Activated naive CD4-positive, alpha-beta T cell treated with Interleukin-2 at 50 U/mL for 16 hours (primary cell): ENCODE results near the gene SLC25A30.
"Not testable (repeated sequence)": the region's sequence is repeated elsewhere in the genome, so short reads cannot be mapped to it uniquely, and the experiment has no call there.

Experiments
- DNase-seq: peaks from one replicate; pipeline ENCODE4 v3.0.0-alpha.2; 2020

Gene SLC25A30

DNA sequence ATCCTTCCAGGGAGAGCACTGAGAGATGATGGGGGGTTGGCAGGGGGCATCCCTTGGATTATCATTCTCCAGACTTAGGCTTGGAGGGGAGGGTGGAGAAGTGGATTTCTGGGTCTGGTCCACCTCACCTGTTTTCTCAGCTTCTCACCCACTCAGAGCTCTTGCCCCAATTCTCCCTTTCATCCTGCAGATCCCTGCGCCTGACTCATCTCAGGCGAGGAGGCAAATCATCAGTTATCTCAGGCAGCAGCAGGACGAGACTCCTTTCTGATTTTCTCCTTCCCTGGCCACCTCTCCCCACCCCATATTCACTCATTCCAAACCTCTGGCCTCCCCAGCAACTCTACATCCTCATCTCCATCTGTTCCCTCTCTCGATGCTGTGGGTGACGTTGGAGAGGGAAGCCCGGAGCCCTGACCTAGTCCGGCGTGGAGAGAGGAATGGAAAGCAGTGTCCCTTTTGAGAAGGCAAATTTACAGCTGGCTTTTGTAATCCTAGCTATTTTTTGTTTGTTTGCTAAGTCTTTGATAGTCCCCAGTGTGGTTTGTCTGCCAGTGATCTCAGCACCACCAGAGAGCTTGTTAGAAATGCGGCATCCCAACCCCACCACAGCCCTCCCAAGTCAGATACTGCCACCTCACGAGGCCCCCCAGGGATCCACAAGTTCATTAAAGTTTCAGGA, 53.2 kb downstream of the SLC25A30 start:
- DNase-seq: no peak

DNA sequence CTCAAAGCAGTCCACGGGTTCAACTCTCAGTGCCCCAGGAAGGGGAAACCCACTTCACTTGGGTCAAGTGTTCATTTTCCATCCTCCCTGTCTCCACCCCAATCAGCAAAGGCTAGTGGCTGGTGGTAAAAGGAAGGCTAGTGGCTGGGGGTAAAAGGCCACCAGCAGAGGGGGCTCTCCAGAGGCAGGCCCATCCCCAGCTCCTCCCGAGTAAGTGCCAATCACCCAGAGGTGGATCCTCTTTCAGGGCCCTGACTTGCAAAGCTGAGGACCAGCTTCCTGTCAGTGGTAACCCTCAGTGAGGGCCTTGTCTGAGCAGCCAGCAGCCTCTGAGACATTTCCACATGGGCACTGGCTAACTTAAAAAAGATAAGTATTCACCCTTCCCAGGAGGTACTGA, 55.2 kb downstream of the SLC25A30 start:
- DNase-seq: no peak

DNA sequence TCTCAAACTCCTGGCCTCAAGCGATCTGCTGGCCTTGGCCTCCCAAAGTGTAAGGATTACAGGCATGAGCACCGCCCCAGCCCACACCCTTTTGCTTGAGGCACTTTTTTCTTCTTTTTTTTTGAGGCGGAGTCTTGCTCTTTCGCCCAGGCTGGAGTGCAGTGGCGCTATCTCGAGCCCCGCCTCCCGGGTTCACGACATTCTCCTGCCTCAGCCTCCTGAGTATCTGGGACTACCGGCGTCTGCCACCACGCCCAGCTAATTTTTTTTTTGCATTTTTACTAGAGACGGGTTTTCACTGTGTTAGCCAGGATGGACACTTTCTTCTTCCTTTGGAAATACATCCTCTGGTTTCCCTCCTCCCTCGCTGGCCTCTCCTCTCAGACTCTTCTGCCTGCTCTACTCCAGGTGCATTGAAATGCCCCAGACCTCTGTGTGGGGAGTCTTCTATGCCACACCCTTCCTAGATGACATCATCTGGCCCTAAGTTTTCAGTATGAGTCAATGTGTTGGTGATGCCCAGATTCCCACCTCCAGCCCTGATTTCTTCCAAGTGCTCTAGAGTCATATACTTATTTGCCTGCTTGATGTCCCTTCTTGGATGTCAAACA, 56.5 kb downstream of the SLC25A30 start:
- DNase-seq: no peak

DNA sequence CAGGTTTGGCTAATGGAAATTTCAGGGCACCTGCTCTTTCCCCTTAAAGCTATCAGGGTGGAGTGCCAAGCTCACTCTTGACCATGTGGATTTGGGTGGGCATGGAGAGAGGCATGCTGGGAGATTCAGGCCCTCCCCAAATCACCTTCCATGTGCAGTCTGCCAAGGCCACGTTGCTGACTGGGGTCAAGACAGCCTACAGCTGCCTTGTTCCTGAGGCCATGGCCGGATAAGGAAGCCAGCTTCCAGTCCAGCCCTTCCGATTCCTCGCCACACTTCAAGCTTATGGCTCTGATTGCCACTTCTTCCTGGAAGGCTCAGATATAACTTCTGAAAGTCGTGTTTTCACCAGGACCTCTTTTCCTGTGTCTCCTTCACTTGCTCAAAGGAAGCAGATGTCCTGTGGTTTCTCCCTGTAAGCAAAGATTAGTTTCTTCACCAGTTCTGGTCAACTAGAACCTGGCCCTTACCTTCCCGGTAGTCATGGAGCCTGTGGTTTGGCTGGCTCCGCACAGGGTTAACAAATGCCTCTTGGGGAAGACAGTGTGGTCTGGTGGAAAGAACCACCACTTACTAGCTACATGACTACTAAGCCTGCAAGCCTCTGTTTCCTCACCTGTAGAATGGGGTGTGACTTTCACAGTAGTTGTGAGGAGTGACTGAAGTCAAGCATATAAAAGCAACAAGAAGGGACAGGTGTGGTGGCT, 61.1 kb downstream of the SLC25A30 start:
- DNase-seq: no peak

DNA sequence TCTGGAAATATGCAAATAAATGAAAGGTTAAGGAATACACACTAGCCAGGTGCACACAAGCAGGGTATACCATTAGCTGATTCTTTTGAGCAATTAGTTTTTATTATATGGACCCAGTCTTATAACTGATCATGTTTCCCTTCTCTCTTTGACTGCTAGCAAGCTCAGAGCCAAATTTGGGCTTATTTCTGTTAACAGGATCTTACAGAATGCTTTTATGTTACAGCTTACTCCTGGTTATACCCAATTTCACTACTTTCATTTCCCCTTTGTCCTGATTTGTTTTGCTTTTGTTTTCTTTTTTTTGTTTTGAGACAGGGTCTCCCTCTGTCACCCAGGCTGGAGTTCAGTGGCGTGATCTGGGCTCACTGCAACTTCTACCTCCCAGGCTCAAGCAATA, 64.3 kb downstream of the SLC25A30 start:
- DNase-seq: no peak

DNA sequence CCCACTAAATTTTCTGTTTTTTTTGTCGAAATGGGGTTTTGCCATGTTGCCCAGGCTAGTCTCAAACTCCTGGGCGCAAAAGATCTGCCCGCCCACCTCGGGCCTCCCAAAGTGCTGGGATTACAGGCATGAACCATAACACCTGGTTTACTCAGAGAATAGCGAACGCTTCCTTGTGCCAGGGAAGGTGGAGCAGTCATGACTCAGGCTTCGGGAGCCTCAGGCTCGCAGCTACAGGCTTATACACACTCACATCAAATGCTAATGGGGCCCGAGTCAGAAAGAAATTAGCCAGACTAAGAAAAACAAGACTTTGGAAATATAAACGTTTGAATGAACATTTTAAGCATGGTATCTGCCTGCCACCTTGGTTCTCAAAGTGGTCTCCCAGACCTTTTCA, 66.1 kb downstream of the SLC25A30 start:
- DNase-seq: no peak

DNA sequence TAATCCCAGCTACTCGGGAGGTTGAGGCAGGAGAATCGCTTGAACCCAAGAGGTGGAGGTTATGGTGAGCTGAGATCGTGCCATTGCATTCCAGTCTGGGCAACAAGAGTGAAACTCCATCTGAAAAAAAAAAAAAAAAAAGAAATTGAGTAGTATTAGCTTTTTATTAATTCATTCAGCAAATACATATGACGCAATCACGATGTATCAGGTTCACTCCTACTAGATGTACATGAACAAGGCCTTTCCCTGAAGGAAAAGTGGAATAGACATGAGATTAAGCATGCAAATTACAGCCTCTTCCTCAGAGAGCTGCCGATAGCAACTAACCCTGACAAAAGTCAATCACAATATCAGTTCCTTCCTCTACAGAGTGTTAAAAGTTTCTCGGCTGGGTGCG, 68.0 kb downstream of the SLC25A30 start:
- no peak for DNase-seq

DNA sequence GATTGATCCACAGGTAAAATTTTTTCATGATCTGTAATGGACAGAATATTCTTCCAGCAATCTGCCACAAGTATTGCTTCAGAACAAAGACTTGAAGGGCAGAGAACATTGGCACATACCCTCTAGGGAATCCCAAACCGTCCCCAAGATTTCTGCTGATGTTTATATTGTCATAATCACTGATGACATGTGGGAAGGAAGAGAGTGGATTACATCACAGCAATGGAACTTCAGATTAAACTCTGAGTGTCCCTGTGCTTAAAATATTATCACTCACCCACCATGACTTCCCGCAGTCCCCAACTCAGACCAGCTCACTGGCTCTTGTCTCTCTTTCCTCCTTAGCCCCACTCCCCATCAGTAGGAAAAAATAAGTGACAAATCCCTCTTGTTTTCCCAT, 68.7 kb downstream of the SLC25A30 start:
- no peak for DNase-seq

DNA sequence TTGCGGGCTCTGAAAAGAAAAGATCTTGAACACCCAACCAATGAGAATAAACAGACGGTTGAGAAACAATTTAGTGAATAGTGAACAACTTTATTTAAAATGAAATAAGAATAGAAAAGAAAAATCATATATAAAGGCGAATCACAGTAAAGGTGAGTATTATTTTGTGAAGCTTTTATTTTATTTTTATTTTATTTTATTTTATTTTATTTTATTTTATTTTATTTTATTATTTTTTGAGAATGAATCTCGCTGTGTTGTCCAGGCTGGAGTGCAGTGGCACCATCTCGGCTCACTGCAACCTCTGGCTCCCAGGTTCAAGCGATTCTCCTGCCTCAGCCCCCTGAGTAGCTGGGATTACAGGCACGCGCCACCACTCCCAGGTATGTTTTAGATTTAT, 74.1 kb downstream of the SLC25A30 start:
- not testable (repeated sequence) for DNase-seq
